Thyroid gland (tissue), 4 donors: Measurements from ENCODE around the gene DPP6. TPM values are rescaled to one million over a fixed set of nuclear protein-coding genes. Genes with fewer than 3 reads are reported as not detected.
"Not testable (repeated sequence)": the region's sequence is repeated elsewhere in the genome, so short reads cannot be mapped to it uniquely, and the experiment has no call there.

Source experiments
- DNase-seq, 2 donors: peaks; one replicate each; pipeline ENCODE4 v3.0.0-alpha.2; 2019
- H3K27ac ChIP-seq, 3 donors: fragments of 200-600 bp; sonication (generic); 1 replicate in 2 of 3; 2 replicates in 1 of 3; pipeline ENCODE4 v1.5.1; 2016 to 2019; ENCODE audit warnings: mild to moderate bottlenecking in 1 of 3, moderate library complexity in 1 of 3
- H3K27me3 ChIP-seq: fragments of 200-600 bp; sonication (generic); one replicate; pipeline ENCODE4 v1.5.1; 2019
- H3K36me3 ChIP-seq, 2 donors: fragments of 200-600 bp; sonication (generic); one replicate each; pipeline ENCODE4 v1.5.1; 2016 to 2019
- H3K4me1 ChIP-seq, 2 donors: fragments of 200-600 bp; sonication (generic); one replicate each; pipeline ENCODE4 v1.5.1; 2017 to 2019
- H3K4me3 ChIP-seq, 3 donors: fragments of 200-600 bp; sonication (generic); replicated peaks in 1 of 3; 1 replicate in 2 of 3; 2 replicates in 1 of 3; pipeline ENCODE4 v1.5.1; 2016; ENCODE audit warnings: mild to moderate bottlenecking in 1 of 3
- H3K9me3 ChIP-seq: fragments of 200-600 bp; sonication (generic); one replicate; pipeline ENCODE4 v1.5.1; 2017
- CTCF ChIP-seq, 6 experiments: fragments of 200-600 bp in 3 of 6; fragments of 450-650 bp in 3 of 6; sonication (generic) in 3 of 6; IDR thresholded peaks; one replicate each; pipeline ENCODE4 v1.5.1; 2016 to 2019; ENCODE audit warnings: antibody characterized with exemption in 6 of 6, mild to moderate bottlenecking in 2 of 6, inconsistent platforms in 1 of 6, moderate library complexity in 1 of 6
- WGBS, 2 donors: methylation state at CpG; one replicate each; pipeline ENCODE4 v1.1.5; 2017; 5-methylcytosine and 5-hydroxymethylcytosine counted together
- intact Hi-C: fragments of 100-400 bp; cut with DNase I; formaldehyde crosslinking; loops from one replicate; pipeline ENCODE4 v1.15.1; 2023
- total RNA-seq, 4 donors: library from RNA; depleted of rRNA; stranded (reverse); fragments of >200 nt; gene quantifications; one replicate each; pipeline ENCODE4 v1.2.3, GENCODE V29; 2016

DPP6 gene
- total RNA-seq, 4 donors from 2014 or later = 50.7 to 97.7 (median 68.9) TPM

GRCh38 chr7:154052530-154053252, 493 bp downstream of the DPP6 start:
- peak in 1 of 2 donors; percentile 27 for DNase-seq
- H3K9me3 ChIP-seq, H3K4me1 ChIP-seq, H3K36me3 ChIP-seq, H3K4me3 ChIP-seq, intact Hi-C loops, H3K27ac ChIP-seq, H3K27me3 ChIP-seq: not testable (repeated sequence)
- WGBS, 2 donors = 1 to 2% methylated on average over 20 to 22 of the region's 83 CpGs

GRCh38 chr7:154053466-154054312, 1.5 kb downstream of the DPP6 start:
- H3K4me3 ChIP-seq, H3K36me3 ChIP-seq, H3K27me3 ChIP-seq, H3K9me3 ChIP-seq, intact Hi-C loops, DNase-seq, H3K4me1 ChIP-seq, H3K27ac ChIP-seq: not testable (repeated sequence)
- 29 to 37% methylated on average over 7 to 11 of the region's 16 CpGs for WGBS, 2 donors

GRCh38 chr7:154054664-154055063, 2.5 kb downstream of the DPP6 start:
- H3K36me3 ChIP-seq, H3K4me1 ChIP-seq, intact Hi-C loops, H3K9me3 ChIP-seq, H3K27ac ChIP-seq, H3K27me3 ChIP-seq, DNase-seq, H3K4me3 ChIP-seq: not testable (repeated sequence)
- 19 to 43% methylated on average over 2 of the region's 2 CpGs for WGBS, 2 donors
- peak in 1 of 6 experiments; percentile 22 for TF ChIP-seq CTCF (IDR thresholded peaks at IDR 0.05)

- intact Hi-C loops, H3K36me3 ChIP-seq, H3K4me3 ChIP-seq, H3K9me3 ChIP-seq, H3K4me1 ChIP-seq, H3K27ac ChIP-seq, H3K27me3 ChIP-seq: not testable (repeated sequence)
- peak; percentile 61 to 70 for DNase-seq
- 13 to 17% methylated on average over 8 to 9 of the region's 9 CpGs for WGBS, 2 donors
Measured at GRCh38 chr7:154055491-154056106, 3.4 kb downstream of the DPP6 start.

GRCh38 chr7:154058783-154059182, 6.6 kb downstream of the DPP6 start:
- DNase-seq, H3K9me3 ChIP-seq, H3K4me3 ChIP-seq, H3K27ac ChIP-seq, intact Hi-C loops, H3K4me1 ChIP-seq, H3K36me3 ChIP-seq, H3K27me3 ChIP-seq: not testable (repeated sequence)
- WGBS, 2 donors = 93% methylated on average over 10 of the region's 14 CpGs; no CpG with 5 or more reads in 1 of the 2 donors

GRCh38 chr7:154060551-154060950, 8.4 kb downstream of the DPP6 start:
- H3K9me3 ChIP-seq, H3K4me3 ChIP-seq, intact Hi-C loops, DNase-seq, H3K27ac ChIP-seq, H3K4me1 ChIP-seq, H3K36me3 ChIP-seq, H3K27me3 ChIP-seq: not testable (repeated sequence)
- 83 to 86% methylated on average over 1 to 6 of the region's 15 CpGs for WGBS, 2 donors

- H3K27ac ChIP-seq, H3K9me3 ChIP-seq, intact Hi-C loops, H3K4me3 ChIP-seq, H3K27me3 ChIP-seq, H3K4me1 ChIP-seq, H3K36me3 ChIP-seq: not testable (repeated sequence)
- TF ChIP-seq CTCF (IDR thresholded peaks at IDR 0.05) = peak in 5 of 6 experiments; percentile 41 to 60 (median 56)
- WGBS, 2 donors = 11 to 12% methylated on average over 4 of the region's 4 CpGs
- peak; percentile 29 to 41 for DNase-seq
Measured at GRCh38 chr7:154071833-154072232, 19.6 kb downstream of the DPP6 start.

GRCh38 chr7:154072395-154073181, 20.4 kb downstream of the DPP6 start:
- H3K27ac ChIP-seq, H3K4me1 ChIP-seq, intact Hi-C loops, H3K9me3 ChIP-seq, H3K4me3 ChIP-seq, DNase-seq, H3K27me3 ChIP-seq, H3K36me3 ChIP-seq: not testable (repeated sequence)
- WGBS, 2 donors = 82 to 88% methylated on average over 10 to 15 of the region's 15 CpGs

- H3K9me3 ChIP-seq, H3K36me3 ChIP-seq, H3K4me1 ChIP-seq, intact Hi-C loops, H3K27me3 ChIP-seq, H3K4me3 ChIP-seq, DNase-seq, H3K27ac ChIP-seq: not testable (repeated sequence)
- WGBS, 2 donors = 81 to 84% methylated on average over 2 of the region's 2 CpGs
Measured at GRCh38 chr7:154078523-154078922, 26.3 kb downstream of the DPP6 start.

GRCh38 chr7:154080249-154080648, 28.1 kb downstream of the DPP6 start:
- WGBS, 2 donors = 91 to 94% methylated on average over 3 of the region's 3 CpGs

More at GRCh38 chr7:154080249-154080648, 28.1 kb downstream of the DPP6 start:
- H3K4me3 ChIP-seq, H3K4me1 ChIP-seq, H3K9me3 ChIP-seq, intact Hi-C loops, H3K27ac ChIP-seq, DNase-seq, H3K36me3 ChIP-seq, H3K27me3 ChIP-seq: not testable (repeated sequence)
